ENCODE results near the gene PAK3. TPM values are rescaled to one million over a fixed set of nuclear protein-coding genes. Genes with fewer than 3 reads are reported as not detected.

Gene PAK3
- polyA plus RNA-seq, 3 donors = not detected

DNA sequence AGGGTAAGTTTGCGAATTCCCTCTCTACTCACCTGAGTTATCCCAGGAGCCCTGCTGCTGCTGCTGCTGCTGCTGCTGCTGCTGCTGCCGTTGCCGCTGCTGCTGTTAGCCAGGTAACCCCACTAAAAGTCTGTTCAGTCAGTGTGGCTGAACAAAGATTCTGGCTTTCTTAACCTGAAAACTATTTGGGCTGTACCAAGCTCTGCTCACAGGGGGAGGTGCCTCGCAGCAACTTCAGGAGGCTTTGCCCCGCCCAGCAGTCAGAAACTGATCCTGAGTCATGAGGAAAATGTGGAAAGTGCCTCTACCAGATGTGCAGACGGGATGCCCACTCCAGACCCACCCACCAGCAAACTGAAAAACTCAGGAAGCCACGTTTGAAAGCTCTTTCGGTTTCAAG lies 174.3 kb downstream of the PAK3 start, which contains the start of gene CAPN6:
CAPN6 (minus strand) TSS at position 145 of the 400 bp plus-strand sequence. CDS start 6,547 bp downstream, outside the sequence.
- no peaks in the 10 kb centered on the region for H3K79me2 ChIP-seq (ENCODE audit: insufficient read depth, low read length)
- no peaks in the 10 kb centered on the region for H4K20me1 ChIP-seq (ENCODE audit: insufficient read depth, low read length)
- Mint-ChIP-seq H3K27ac (no peak within 1 kb of the TSS), H3K4me3 (no peak within 1 kb of the TSS), H3K36me3 (no peaks in the 10 kb centered on the region), H3K27me3 (ENCODE audit: low read depth in 3 of 3) (peaks cover 2 to 24% (median 5%) of the 10 kb centered on the region in 3 donors), H3K9me3 (peaks cover 0 to 2% (median 0%) of the 10 kb centered on the region in 7 donors), H3K4me1 (peaks cover 2% of the 10 kb centered on the region)
- peaks cover 0 to 6% of the 10 kb centered on the region in 2 donors for H3K27me3 ChIP-seq (ENCODE audit: control insufficient read depth in 2 of 2, insufficient read depth in 2 of 2, low read length in 2 of 2)
- intact Hi-C loops (cut with micrococcal nuclease) = no loop called here
- no peak for TF ChIP-seq CTCF (IDR thresholded peaks at IDR 0.05)
- no peak within 1 kb of the TSS for H2AFZ ChIP-seq (ENCODE audit: insufficient read depth, low read depth, low read length, poor library complexity, severe bottlenecking)
- DNase-seq = no peak
- 80% methylated on average over 1 of the region's 8 CpGs for WGBS (ENCODE audit: insufficient coverage)
- H3K27ac ChIP-seq (ENCODE audit: low read depth in 1 of 2, low read length in 2 of 2) = no peak within 1 kb of the TSS
- H3K9me3 ChIP-seq (replicated peaks in 1 of 2; ENCODE audit: control insufficient read depth in 1 of 2, insufficient read depth in 1 of 2, low read length in 2 of 2) = no peaks in the 10 kb centered on the region
- H3K9ac ChIP-seq (ENCODE audit: insufficient read depth, low read length, poor library complexity, severe bottlenecking) = no peak within 1 kb of the TSS
- H3K4me2 ChIP-seq (replicated peaks; ENCODE audit: extremely low read depth, low read length, poor library complexity, severe bottlenecking) = no peak within 1 kb of the TSS
- H3K36me3 ChIP-seq (replicated peaks in 1 of 2; ENCODE audit: control insufficient read depth in 1 of 2, insufficient read depth in 2 of 2, low read length in 2 of 2) = no peaks in the 10 kb centered on the region
- no peaks in the 10 kb centered on the region for H3K4me1 ChIP-seq (ENCODE audit: control insufficient read depth in 1 of 2, insufficient read depth in 2 of 2, low read length in 2 of 2)
- H3K4me3 ChIP-seq (replicated peaks in 1 of 3; ENCODE audit: low read depth in 2 of 3, low read length in 3 of 3) = no peak within 1 kb of the TSS

Small RNA genes lying within 50 kb of the gene (small RNA-seq; reads per million reads assigned to genes)
- not detected for gene FCF1P4 (ENCODE audit: insufficient read length, low read depth)

Other genes starting within 250 kb of the PAK3 start
- not detected for gene CAPN6, start 174.3 kb downstream of the PAK3 start, polyA plus RNA-seq